ENCODE results near the gene FBXO38.

The FBXO38 gene

GRCh38 chr5:148347706-148348105, 36.1 kb upstream of the FBXO38 start:
- Histone ChIP-seq H3F3A (ENCODE audit: low read depth) (no peaks in the 10 kb centered on the region), H3K9me3 (ENCODE audit: insufficient read depth, low read depth, low read length) (no peaks in the 10 kb centered on the region), H3K4me1 (ENCODE audit: insufficient read depth, low read length, poor library complexity, severe bottlenecking) (no peaks in the 10 kb centered on the region), H3K9me2 (replicated peaks; ENCODE audit: low read depth, low read length) (no peaks in the 10 kb centered on the region), H4K20me1 (ENCODE audit: insufficient read depth, low read length, poor library complexity, severe bottlenecking) (no peaks in the 10 kb centered on the region), H3K9ac (ENCODE audit: low read depth, low read length, poor library complexity, severe bottlenecking) (no peak overlapping the region), H2AFZ (ENCODE audit: low read length) (no peak overlapping the region), H3K36me3 (ENCODE audit: insufficient read depth, low read length) (no peaks in the 10 kb centered on the region), H3K4me2 (ENCODE audit: low read depth, low read length, poor library complexity, severe bottlenecking) (no peak overlapping the region), H3K27me3 (ENCODE audit: insufficient read depth, low read length, poor library complexity, severe bottlenecking) (no peaks in the 10 kb centered on the region), H3K4me3 (ENCODE audit: low read length, poor library complexity, severe bottlenecking) (no peak overlapping the region), H3K79me2 (ENCODE audit: insufficient read depth, low read length) (no peaks in the 10 kb centered on the region)
- TF ChIP-seq CTCF (conservative IDR thresholded peaks at IDR 0.05; ENCODE audit: low read length) (no peak), EZH2phosphoT487 (IDR thresholded peaks at IDR 0.05; ENCODE audit: borderline replicate concordance) (no peak)

GRCh38 chr5:148352696-148353095, 31.1 kb upstream of the FBXO38 start:
- no peaks in the 10 kb centered on the region for H3K27me3 ChIP-seq (ENCODE audit: insufficient read depth, low read length, poor library complexity, severe bottlenecking)
- H3K9ac ChIP-seq (ENCODE audit: low read depth, low read length, poor library complexity, severe bottlenecking) = no peak overlapping the region
- no peaks in the 10 kb centered on the region for H3K9me2 ChIP-seq (replicated peaks; ENCODE audit: low read depth, low read length)
- no peaks in the 10 kb centered on the region for H3K9me3 ChIP-seq (ENCODE audit: insufficient read depth, low read depth, low read length)
- TF ChIP-seq CTCF (conservative IDR thresholded peaks at IDR 0.05; ENCODE audit: low read length) (no peak), EZH2phosphoT487 (IDR thresholded peaks at IDR 0.05; ENCODE audit: borderline replicate concordance) (no peak)
- no peak overlapping the region for H2AFZ ChIP-seq (ENCODE audit: low read length)
- no peaks in the 10 kb centered on the region for H3K36me3 ChIP-seq (ENCODE audit: insufficient read depth, low read length)
- no peaks in the 10 kb centered on the region for H3K4me1 ChIP-seq (ENCODE audit: insufficient read depth, low read length, poor library complexity, severe bottlenecking)
- H3K4me2 ChIP-seq (ENCODE audit: low read depth, low read length, poor library complexity, severe bottlenecking) = no peak overlapping the region
- no peaks in the 10 kb centered on the region for H4K20me1 ChIP-seq (ENCODE audit: insufficient read depth, low read length, poor library complexity, severe bottlenecking)
- no peak overlapping the region for H3K4me3 ChIP-seq (ENCODE audit: low read length, poor library complexity, severe bottlenecking)
- H3F3A ChIP-seq (ENCODE audit: low read depth) = no peaks in the 10 kb centered on the region
- no peaks in the 10 kb centered on the region for H3K79me2 ChIP-seq (ENCODE audit: insufficient read depth, low read length)

- Histone ChIP-seq H3K9me3 (ENCODE audit: insufficient read depth, low read depth, low read length) (no peaks in the 10 kb centered on the region), H3K27me3 (ENCODE audit: insufficient read depth, low read length, poor library complexity, severe bottlenecking) (no peaks in the 10 kb centered on the region), H4K20me1 (ENCODE audit: insufficient read depth, low read length, poor library complexity, severe bottlenecking) (no peaks in the 10 kb centered on the region), H2AFZ (ENCODE audit: low read length) (no peak overlapping the region), H3K36me3 (ENCODE audit: insufficient read depth, low read length) (no peaks in the 10 kb centered on the region), H3F3A (ENCODE audit: low read depth) (no peaks in the 10 kb centered on the region), H3K4me1 (ENCODE audit: insufficient read depth, low read length, poor library complexity, severe bottlenecking) (no peaks in the 10 kb centered on the region), H3K9me2 (replicated peaks; ENCODE audit: low read depth, low read length) (no peaks in the 10 kb centered on the region), H3K4me3 (ENCODE audit: low read length, poor library complexity, severe bottlenecking) (no peak overlapping the region), H3K9ac (ENCODE audit: low read depth, low read length, poor library complexity, severe bottlenecking) (no peak overlapping the region), H3K4me2 (ENCODE audit: low read depth, low read length, poor library complexity, severe bottlenecking) (no peak overlapping the region), H3K79me2 (ENCODE audit: insufficient read depth, low read length) (no peaks in the 10 kb centered on the region)
- TF ChIP-seq EZH2phosphoT487 (IDR thresholded peaks at IDR 0.05; ENCODE audit: borderline replicate concordance) (no peak), CTCF (conservative IDR thresholded peaks at IDR 0.05; ENCODE audit: low read length) (no peak)
These were observed 30.1 kb upstream of the FBXO38 start for GRCh38 chr5:148353634-148354033.
